ENCODE results near the gene ORC1.

ORC1 gene

GRCh38 chr1:52356818-52357355 is 47.3 kb downstream of the ORC1 start:
- Histone ChIP-seq H2AFZ (ENCODE audit: low read length) (no peak overlapping the region), H3K9ac (ENCODE audit: low read length) (no peak overlapping the region), H3K9me2 (replicated peaks; ENCODE audit: insufficient read depth, low read length) (no peaks in the 10 kb centered on the region), H3K4me1 (ENCODE audit: low read length) (no peaks in the 10 kb centered on the region), H3F3A (ENCODE audit: insufficient read depth, low read length) (no peaks in the 10 kb centered on the region), H3K9me3 (replicated peaks; ENCODE audit: insufficient read depth, low read length) (no peaks in the 10 kb centered on the region), H3K79me2 (ENCODE audit: low read length) (peaks cover 6% of the 10 kb centered on the region), H3K27me3 (replicated peaks; ENCODE audit: insufficient read depth, low read length) (no peaks in the 10 kb centered on the region), H3K27ac (ENCODE audit: low read length) (no peak overlapping the region), H4K20me1 (ENCODE audit: insufficient read depth, low read length) (no peaks in the 10 kb centered on the region), H3K4me2 (ENCODE audit: low read depth, low read length) (no peak overlapping the region), H3K4me3 (ENCODE audit: low read length) (no peak overlapping the region), H3K36me3 (replicated peaks; ENCODE audit: insufficient read depth, low read length) (no peaks in the 10 kb centered on the region; the same call in none of the 2 replicates)
- no peak for DNase-seq
- TF ChIP-seq CTCF (IDR thresholded peaks at IDR 0.05; ENCODE audit: low read length), result no peak

GRCh38 chr1:52355847-52356505 is 48.2 kb downstream of the ORC1 start:
- no peaks in the 10 kb centered on the region for H4K20me1 ChIP-seq (ENCODE audit: insufficient read depth, low read length)
- H3K36me3 ChIP-seq (replicated peaks; ENCODE audit: insufficient read depth, low read length), result no peaks in the 10 kb centered on the region; the same call in none of the 2 replicates

GRCh38 chr1:52355436-52355835 is 48.8 kb downstream of the ORC1 start:
- Histone ChIP-seq H3K9ac (ENCODE audit: low read length) (no peak overlapping the region), H3K4me1 (ENCODE audit: low read length) (no peaks in the 10 kb centered on the region), H3K27me3 (replicated peaks; ENCODE audit: insufficient read depth, low read length) (no peaks in the 10 kb centered on the region), H3F3A (ENCODE audit: insufficient read depth, low read length) (no peaks in the 10 kb centered on the region), H3K27ac (ENCODE audit: low read length) (no peak overlapping the region), H3K4me2 (ENCODE audit: low read depth, low read length) (no peak overlapping the region), H3K9me3 (replicated peaks; ENCODE audit: insufficient read depth, low read length) (no peaks in the 10 kb centered on the region), H4K20me1 (ENCODE audit: insufficient read depth, low read length) (no peaks in the 10 kb centered on the region), H3K79me2 (ENCODE audit: low read length) (no peaks in the 10 kb centered on the region), H3K9me2 (replicated peaks; ENCODE audit: insufficient read depth, low read length) (no peaks in the 10 kb centered on the region), H2AFZ (ENCODE audit: low read length) (no peak overlapping the region), H3K4me3 (ENCODE audit: low read length) (no peak overlapping the region), H3K36me3 (replicated peaks; ENCODE audit: insufficient read depth, low read length) (no peaks in the 10 kb centered on the region; the same call in none of the 2 replicates)
- TF ChIP-seq EZH2 (optimal IDR thresholded peaks at IDR 0.05; ENCODE audit: low read depth, low read length) (no peak), CTCF (IDR thresholded peaks at IDR 0.05; ENCODE audit: low read length) (no peak), EZH2phosphoT487 (IDR thresholded peaks at IDR 0.05; ENCODE audit: low read length) (no peak)
- DNase-seq, result no peak

More at GRCh38 chr1:52355847-52356505, 48.2 kb downstream of the ORC1 start:
- H3K4me1 ChIP-seq (ENCODE audit: low read length), result no peaks in the 10 kb centered on the region
- H3K9ac ChIP-seq (ENCODE audit: low read length), result no peak overlapping the region
- H3K27me3 ChIP-seq (replicated peaks; ENCODE audit: insufficient read depth, low read length), result no peaks in the 10 kb centered on the region
- H3K4me2 ChIP-seq (ENCODE audit: low read depth, low read length), result no peak overlapping the region
- H3K9me2 ChIP-seq (replicated peaks; ENCODE audit: insufficient read depth, low read length), result no peaks in the 10 kb centered on the region
- DNase-seq, result no peak
- H3K27ac ChIP-seq (ENCODE audit: low read length), result no peak overlapping the region
- H3F3A ChIP-seq (ENCODE audit: insufficient read depth, low read length), result no peaks in the 10 kb centered on the region
- H3K9me3 ChIP-seq (replicated peaks; ENCODE audit: insufficient read depth, low read length), result no peaks in the 10 kb centered on the region
- H3K79me2 ChIP-seq (ENCODE audit: low read length), result peaks cover under 1% of the 10 kb centered on the region; the same call in 1 of the 2 replicates
- no peak overlapping the region for H2AFZ ChIP-seq (ENCODE audit: low read length)
- TF ChIP-seq EZH2 (optimal IDR thresholded peaks at IDR 0.05; ENCODE audit: low read depth, low read length) (no peak), EZH2phosphoT487 (IDR thresholded peaks at IDR 0.05; ENCODE audit: low read length) (no peak), CTCF (IDR thresholded peaks at IDR 0.05; ENCODE audit: low read length) (no peak)
- H3K4me3 ChIP-seq (ENCODE audit: low read length), result no peak overlapping the region

Measured in MM.1S (cell line).